ENCODE data around the gene GUCD1. TPM values are rescaled to one million over a fixed set of nuclear protein-coding genes. Genes with fewer than 3 reads are reported as not detected.
A peak's percentile ranks its signal among the peaks of the same experiment; 100 is the strongest.

GUCD1 gene
- total and polyA plus RNA-seq, 5 experiments from 2014 or later: 27.8 to 69.2 (median 42.6) TPM

- DNase-seq (no peak), ATAC-seq (no peak)
- Mint-ChIP-seq H3K27me3 (peaks cover 0 to 7% (median under 1%) of the 10 kb centered on the region in 5 donors), H3K27ac (no peak overlapping the region), H3K4me3 (no peak overlapping the region), H3K9me3 (no peaks in the 10 kb centered on the region), H3K4me1 (peaks cover 0 to 3% (median 2%) of the 10 kb centered on the region in 4 donors), H3K36me3 (no peaks in the 10 kb centered on the region)
- POLR2A ChIA-PET: no interaction called here
Observed at GRCh38 chr22:24587251-24587650, 32.3 kb upstream of the GUCD1 start.

GRCh38 chr22:24585927-24586546 lies 31.1 kb upstream of the GUCD1 start:
- no peaks in the 10 kb centered on the region for H3K36me3 Mint-ChIP-seq
- no peaks in the 10 kb centered on the region for H3K27me3 Mint-ChIP-seq
- no peak for DNase-seq
- no peak overlapping the region for H3K4me3 Mint-ChIP-seq
- POLR2A ChIA-PET: no interaction called here
- peaks cover 0 to 2% (median 0%) of the 10 kb centered on the region in 4 donors for H3K4me1 Mint-ChIP-seq
- no peak for ATAC-seq
- no peak overlapping the region for H3K27ac Mint-ChIP-seq
- no peaks in the 10 kb centered on the region for H3K9me3 Mint-ChIP-seq

DNA sequence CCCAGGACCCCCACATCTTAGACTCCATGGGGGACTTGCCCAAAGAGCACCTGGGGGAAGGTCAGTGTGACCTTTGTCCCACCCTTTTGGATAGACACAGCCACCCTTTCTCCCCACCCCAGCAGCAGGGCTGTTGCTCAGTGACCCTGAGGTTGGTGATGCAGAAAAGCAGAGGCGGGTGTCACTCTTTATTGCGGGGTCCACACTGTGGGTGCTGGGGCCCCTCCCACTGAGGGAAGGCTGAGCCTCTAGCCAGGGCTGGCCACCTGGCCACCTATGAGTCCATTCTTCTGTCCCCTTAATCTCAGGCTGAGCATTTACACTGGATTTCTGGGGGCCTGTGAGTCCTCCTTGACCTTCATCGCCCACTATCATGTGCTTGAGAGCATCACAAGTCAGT lies 30.5 kb upstream of the GUCD1 start:
- Mint-ChIP-seq H3K27ac (no peak overlapping the region), H3K36me3 (no peaks in the 10 kb centered on the region), H3K27me3 (no peaks in the 10 kb centered on the region), H3K9me3 (no peaks in the 10 kb centered on the region), H3K4me3 (no peak overlapping the region), H3K4me1 (peaks cover 0 to 2% (median 0%) of the 10 kb centered on the region in 4 donors)
- POLR2A ChIA-PET: no interaction called here
- DNase-seq: no peak
- ATAC-seq: no peak

DNA sequence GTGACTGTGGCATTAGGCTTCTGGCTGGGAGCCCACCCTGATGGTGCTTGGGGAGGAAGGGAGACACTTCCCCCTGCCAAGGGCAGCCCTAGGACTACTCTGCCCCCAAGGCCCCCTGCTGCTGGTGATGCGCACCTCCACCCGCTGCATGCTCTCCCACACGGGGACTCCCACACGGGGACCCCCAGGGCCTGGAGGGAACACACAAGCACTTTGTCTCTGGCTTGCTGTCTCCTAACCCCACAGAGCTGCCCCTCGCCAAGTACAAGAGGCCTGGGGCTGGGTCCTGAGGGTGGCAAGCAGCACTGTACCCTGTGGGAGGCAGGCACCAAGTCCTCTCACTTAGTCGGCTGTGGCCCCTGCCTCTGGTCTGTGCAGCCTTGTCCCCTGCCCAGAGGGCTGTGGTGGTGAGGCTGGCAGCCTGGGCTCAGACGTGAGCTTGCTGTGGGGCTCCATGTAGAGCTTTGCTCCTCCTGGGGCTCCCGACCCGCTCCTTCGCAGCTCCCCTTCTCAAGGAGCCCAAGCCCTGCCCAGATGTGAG lies 30.0 kb upstream of the GUCD1 start:
- Mint-ChIP-seq H3K9me3 (no peaks in the 10 kb centered on the region), H3K4me1 (peaks cover 0 to under 1% (median 0%) of the 10 kb centered on the region in 4 donors), H3K27ac (no peak overlapping the region), H3K36me3 (no peaks in the 10 kb centered on the region), H3K27me3 (no peaks in the 10 kb centered on the region), H3K4me3 (no peak overlapping the region)
- POLR2A ChIA-PET: no interaction called here
- ATAC-seq (no peak), DNase-seq (no peak)

GRCh38 chr22:24584166-24584790 lies 29.3 kb upstream of the GUCD1 start:
- Mint-ChIP-seq H3K4me1 (no peaks in the 10 kb centered on the region), H3K4me3 (no peak overlapping the region)
- POLR2A ChIA-PET: interaction anchor here (1.0 to 1.5 kb wide), 2 partner anchors 9 to 11 kb away, joined by 3 read pairs; no protein-coding TSS in a partner anchor

DNA sequence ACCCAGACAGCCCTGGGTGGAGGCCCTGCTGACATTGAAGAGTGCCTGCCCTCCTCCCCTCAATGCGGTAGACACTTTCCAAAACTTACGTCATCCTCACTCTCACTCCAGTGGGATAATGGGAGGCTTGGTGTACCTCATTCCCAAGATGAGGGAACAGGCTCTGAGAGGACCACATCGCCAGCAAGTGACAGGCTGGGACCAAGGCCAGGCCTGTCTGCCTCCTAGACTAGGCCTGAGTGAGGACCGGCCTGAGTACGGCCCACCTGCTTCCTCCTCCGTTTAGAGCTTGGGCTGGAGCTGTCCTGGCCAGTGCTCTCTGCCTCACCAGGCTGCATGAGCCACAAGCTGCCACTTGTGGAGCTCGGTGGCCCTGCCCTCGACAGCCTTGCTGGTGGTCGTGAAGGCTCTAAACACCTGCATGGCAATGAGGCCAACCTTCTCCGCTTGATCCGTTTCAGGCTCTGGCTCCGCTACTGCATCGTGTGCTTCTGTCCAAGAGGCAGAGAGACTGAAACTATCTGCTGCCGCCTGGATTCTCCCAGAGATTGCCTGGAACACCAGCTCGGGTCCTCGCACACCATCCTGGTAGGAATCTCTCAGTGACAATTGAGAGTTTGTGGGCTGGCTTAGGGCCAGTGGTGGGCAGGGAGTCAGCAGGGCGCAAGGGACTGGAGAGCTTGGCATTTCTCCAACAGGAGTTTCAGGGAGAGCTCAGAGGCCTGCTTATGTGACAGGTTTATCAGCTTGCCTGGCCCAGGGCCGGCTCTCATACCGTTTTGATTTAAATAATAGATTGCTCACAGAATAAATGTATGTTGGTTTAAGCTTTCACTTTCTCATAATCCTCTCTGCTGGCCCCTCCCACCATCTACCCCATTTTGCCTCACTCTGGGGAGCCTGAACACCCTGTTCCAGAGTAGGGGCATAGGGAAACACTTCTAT lies 28.6 kb upstream of the GUCD1 start:
- H3K27ac Mint-ChIP-seq: peak overlapping the region in 1 of 10 donors; percentile 37

More at GRCh38 chr22:24584166-24584790, 29.3 kb upstream of the GUCD1 start:
- Mint-ChIP-seq H3K27me3 (no peaks in the 10 kb centered on the region), H3K27ac (peak overlapping the region in 1 of 10 donors; percentile 15), H3K36me3 (no peaks in the 10 kb centered on the region), H3K9me3 (no peaks in the 10 kb centered on the region)
- DNase-seq (no peak), ATAC-seq (no peak)

DNA sequence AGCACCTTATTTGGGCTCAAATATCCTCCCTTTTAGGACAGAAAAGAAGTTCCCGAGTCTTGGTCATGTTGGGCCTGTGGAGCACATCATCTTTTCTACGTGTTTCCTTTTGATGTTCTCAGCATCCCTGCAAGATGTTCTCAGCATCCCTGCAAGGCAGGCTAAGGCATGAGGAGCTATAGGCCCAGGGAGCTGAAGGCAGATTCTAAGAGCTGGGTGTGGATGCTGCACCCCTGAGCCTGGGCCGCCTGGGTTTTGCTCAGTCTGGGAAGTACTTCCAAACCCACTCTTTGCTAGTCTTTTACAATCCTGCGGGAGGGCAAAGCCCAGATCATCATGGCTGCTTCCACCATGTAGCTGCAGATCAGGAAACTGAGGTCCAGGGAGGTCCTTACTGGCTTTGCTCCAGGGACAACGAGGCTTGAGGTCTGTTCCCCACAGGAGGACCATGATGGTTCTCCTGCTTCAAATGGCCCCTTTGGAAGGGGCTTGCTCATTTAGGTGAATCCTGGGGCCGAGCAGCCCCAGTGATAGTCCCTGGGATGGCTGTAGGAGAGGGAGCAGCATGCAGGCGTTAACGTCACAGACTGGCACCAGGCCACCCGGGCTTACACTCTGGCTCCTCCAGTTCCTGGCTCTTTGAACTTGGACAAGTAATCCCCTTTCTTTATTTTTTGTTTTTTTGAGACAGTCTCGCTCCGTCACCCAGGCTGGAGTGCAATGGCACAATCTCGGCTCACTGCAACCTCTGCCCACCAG lies 27.3 kb upstream of the GUCD1 start:
- no peak for ATAC-seq
- Mint-ChIP-seq H3K36me3 (peaks cover 0 to 10% (median 0%) of the 10 kb centered on the region in 3 donors), H3K9me3 (no peaks in the 10 kb centered on the region), H3K27me3 (no peaks in the 10 kb centered on the region), H3K4me3 (no peak overlapping the region), H3K27ac (peak overlapping the region in 1 of 10 donors; percentile 8), H3K4me1 (peaks cover 0 to 6% (median 0%) of the 10 kb centered on the region in 4 donors)
- no peak for DNase-seq
- POLR2A ChIA-PET: no interaction called here

More for the DNA sequence above, 28.6 kb upstream of the GUCD1 start:
- H3K4me1 Mint-ChIP-seq: peaks cover 0 to 2% (median 0%) of the 10 kb centered on the region in 4 donors
- no peak overlapping the region for H3K4me3 Mint-ChIP-seq
- no peak for ATAC-seq
- H3K9me3 Mint-ChIP-seq: no peaks in the 10 kb centered on the region
- DNase-seq: no peak
- POLR2A ChIA-PET: interaction anchor here (1.0 to 1.5 kb wide), 2 partner anchors 10 kb away, joined by 3 read pairs; no protein-coding TSS in a partner anchor
- H3K27me3 Mint-ChIP-seq: no peaks in the 10 kb centered on the region
- H3K36me3 Mint-ChIP-seq: no peaks in the 10 kb centered on the region

- ATAC-seq: no peak
- Mint-ChIP-seq H3K36me3 (peaks cover 0 to 27% (median 0%) of the 10 kb centered on the region in 3 donors), H3K9me3 (no peaks in the 10 kb centered on the region), H3K4me3 (no peak overlapping the region), H3K27me3 (no peaks in the 10 kb centered on the region), H3K27ac (peak overlapping the region in 2 of 10 donors; percentile 33 to 34), H3K4me1 (peaks cover 0 to 9% (median 0%) of the 10 kb centered on the region in 4 donors)
- POLR2A ChIA-PET: interaction anchor here (0.5 to 0.6 kb wide), 2 partner anchors 48 to 123 kb away, joined by 3 to 4 read pairs; no protein-coding TSS in a partner anchor
- no peak for DNase-seq
Observed at GRCh38 chr22:24580276-24580675, 25.3 kb upstream of the GUCD1 start.

DNA sequence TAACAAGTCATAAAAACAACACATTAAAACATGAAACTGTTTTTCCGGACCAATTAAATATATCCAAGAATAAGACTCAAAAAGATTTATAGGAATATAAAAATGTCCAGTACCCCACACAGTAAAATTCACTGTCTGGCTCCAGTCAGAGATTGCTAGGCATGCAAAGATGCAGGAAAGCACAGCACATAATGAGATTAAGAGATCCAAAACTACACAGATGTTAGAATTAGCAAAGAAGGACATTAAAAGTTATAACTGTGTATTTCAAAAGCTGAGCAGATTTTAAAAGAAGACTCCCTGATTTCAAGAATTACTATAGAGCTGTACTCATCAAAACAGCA lies 24.3 kb upstream of the GUCD1 start:
- peaks cover 3 to 37% (median 6%) of the 10 kb centered on the region in 3 donors for H3K36me3 Mint-ChIP-seq
- ATAC-seq: no peak
- no peaks in the 10 kb centered on the region for H3K27me3 Mint-ChIP-seq
- H3K4me3 Mint-ChIP-seq: no peak overlapping the region
- H3K27ac Mint-ChIP-seq: peak overlapping the region in 4 of 10 donors; percentile 0 to 74 (median 44)
- no peaks in the 10 kb centered on the region for H3K9me3 Mint-ChIP-seq
- H3K4me1 Mint-ChIP-seq: peaks cover 0 to 9% (median 0%) of the 10 kb centered on the region in 4 donors
- POLR2A ChIA-PET: no interaction called here
- no peak for DNase-seq

DNA sequence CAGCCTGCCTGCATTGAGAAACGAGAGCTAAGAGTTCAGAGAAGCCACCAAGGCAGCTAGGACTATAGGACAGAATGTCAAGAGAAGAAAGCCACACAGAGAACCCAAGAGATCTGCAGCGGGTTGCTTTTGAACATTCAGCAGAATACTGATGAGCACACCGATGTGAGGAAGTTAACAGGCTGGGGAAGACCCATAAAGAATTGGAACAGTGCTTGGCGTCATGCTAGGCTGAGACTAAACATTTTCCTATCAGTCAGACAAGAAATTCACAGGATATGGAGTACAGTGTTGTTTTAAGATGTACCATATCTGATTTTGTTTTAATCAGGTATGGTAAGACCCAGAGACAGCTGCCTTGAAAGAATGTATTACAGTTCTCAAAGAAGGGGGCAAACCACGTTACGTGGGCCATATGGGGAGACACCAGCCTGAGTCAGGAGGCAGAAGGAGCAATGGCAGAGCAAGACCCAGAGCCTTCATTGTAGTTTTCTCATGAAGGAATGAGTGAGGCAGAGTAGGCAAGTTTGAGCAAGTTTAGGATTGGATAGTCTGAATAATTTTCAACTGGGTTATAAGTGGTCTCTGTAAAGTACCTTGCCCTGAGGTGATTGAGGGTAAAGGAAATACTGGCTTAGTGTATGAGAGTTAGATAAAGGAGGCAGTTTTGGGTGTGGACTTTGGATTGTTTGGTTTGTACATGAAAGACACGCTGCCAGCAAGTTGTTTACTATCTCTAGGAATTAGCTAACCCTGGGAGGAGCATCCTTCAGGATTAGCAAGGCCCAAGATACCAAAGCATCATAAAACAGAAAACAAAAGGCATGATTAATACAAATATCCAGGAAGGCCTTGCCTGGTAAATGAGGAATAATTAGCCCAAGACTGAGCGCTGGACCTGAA lies 23.7 kb upstream of the GUCD1 start:
- Mint-ChIP-seq H3K36me3 (peaks cover 5 to 43% (median 6%) of the 10 kb centered on the region in 3 donors), H3K4me3 (no peak overlapping the region), H3K27me3 (no peaks in the 10 kb centered on the region), H3K9me3 (no peaks in the 10 kb centered on the region), H3K4me1 (peaks cover 0 to 9% (median 0%) of the 10 kb centered on the region in 4 donors), H3K27ac (peak overlapping the region; percentile 18 to 82 (median 58))
- no peak for DNase-seq
- ATAC-seq: no peak
- POLR2A ChIA-PET: interaction anchor here (0.7 kb wide), 1 partner anchor 163 kb away, joined by 3 read pairs; no protein-coding TSS in a partner anchor

DNA sequence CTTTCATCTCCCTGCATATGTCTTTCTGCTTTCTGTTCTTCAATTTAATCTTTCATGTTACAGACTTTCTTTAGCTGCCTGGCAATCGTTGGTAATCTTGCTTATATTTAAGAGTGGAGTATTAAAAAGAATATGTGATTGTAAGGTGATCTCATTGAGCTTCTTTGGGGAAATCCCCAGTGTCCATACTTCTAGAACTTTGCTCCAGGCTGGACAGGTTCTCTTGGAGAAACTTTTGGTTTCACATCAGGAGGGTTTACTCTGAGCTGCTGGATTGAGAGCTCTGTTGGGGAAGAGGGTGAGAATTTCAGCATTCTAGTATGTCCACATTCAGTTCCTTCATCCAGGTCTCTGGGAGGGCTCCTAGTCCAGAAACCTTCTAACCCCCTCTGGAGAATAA lies 21.8 kb upstream of the GUCD1 start:
- H3K9me3 Mint-ChIP-seq: no peaks in the 10 kb centered on the region
- ATAC-seq: no peak
- H3K4me1 Mint-ChIP-seq: peaks cover 0 to 9% (median 0%) of the 10 kb centered on the region in 4 donors
- H3K36me3 Mint-ChIP-seq: peaks cover 6 to 62% (median 11%) of the 10 kb centered on the region in 3 donors
- POLR2A ChIA-PET: no interaction called here
- H3K27ac Mint-ChIP-seq: peak overlapping the region in 3 of 10 donors; percentile 20 to 78 (median 23)
- no peak overlapping the region for H3K4me3 Mint-ChIP-seq
- no peaks in the 10 kb centered on the region for H3K27me3 Mint-ChIP-seq
- DNase-seq: no peak
